Progenitor cell of endocrine pancreas (in vitro differentiated cells): ENCODE data around the gene INSL3. TPM values are rescaled to one million over a fixed set of nuclear protein-coding genes. Genes with fewer than 3 reads are reported as not detected.

ENCODE experiments used
- DNase-seq: peaks from one replicate; pipeline ENCODE4 v3.0.0; 2021; ENCODE audit warnings: low spot score; ENCODE audit not compliant: unreplicated experiment
- H3K27ac Mint-ChIP-seq: 2 replicates; pipeline ENCODE4 v1.8.0; 2021; ENCODE audit warnings: mild to moderate bottlenecking, moderate library complexity, mixed read lengths
- H3K27me3 Mint-ChIP-seq: 2 replicates; pipeline ENCODE4 v1.8.0; 2021; ENCODE audit warnings: mixed read lengths
- H3K36me3 Mint-ChIP-seq: 2 replicates; pipeline ENCODE4 v1.8.0; 2022; ENCODE audit warnings: mixed read lengths; ENCODE audit not compliant: insufficient read depth
- H3K4me1 Mint-ChIP-seq: 2 replicates; pipeline ENCODE4 v1.8.0; 2021; ENCODE audit warnings: low read depth, mixed read lengths
- H3K4me3 Mint-ChIP-seq: 2 replicates; pipeline ENCODE4 v1.8.0; 2021; ENCODE audit warnings: low read depth, mild to moderate bottlenecking, moderate library complexity, mixed read lengths
- H3K9me3 Mint-ChIP-seq: 2 replicates; pipeline ENCODE4 v1.8.0; 2021; ENCODE audit warnings: low read depth, mixed read lengths
- total RNA-seq: library from RNA; stranded (reverse); gene quantifications from 2 replicates; pipeline ENCODE4 v1.2.1, GENCODE V29; 2021
- TF ChIP-seq, protein P1 (sequence below): fragments of 200-600 bp; sonication (generic); IDR thresholded peaks from one replicate; pipeline ENCODE4 v1.5.0; 2021; ENCODE audit warnings: antibody characterized with exemption, mild to moderate bottlenecking; ENCODE audit not compliant: unreplicated experiment

Gene INSL3
- total RNA-seq, 1 donor from 2014 or later = not detected

DNA sequence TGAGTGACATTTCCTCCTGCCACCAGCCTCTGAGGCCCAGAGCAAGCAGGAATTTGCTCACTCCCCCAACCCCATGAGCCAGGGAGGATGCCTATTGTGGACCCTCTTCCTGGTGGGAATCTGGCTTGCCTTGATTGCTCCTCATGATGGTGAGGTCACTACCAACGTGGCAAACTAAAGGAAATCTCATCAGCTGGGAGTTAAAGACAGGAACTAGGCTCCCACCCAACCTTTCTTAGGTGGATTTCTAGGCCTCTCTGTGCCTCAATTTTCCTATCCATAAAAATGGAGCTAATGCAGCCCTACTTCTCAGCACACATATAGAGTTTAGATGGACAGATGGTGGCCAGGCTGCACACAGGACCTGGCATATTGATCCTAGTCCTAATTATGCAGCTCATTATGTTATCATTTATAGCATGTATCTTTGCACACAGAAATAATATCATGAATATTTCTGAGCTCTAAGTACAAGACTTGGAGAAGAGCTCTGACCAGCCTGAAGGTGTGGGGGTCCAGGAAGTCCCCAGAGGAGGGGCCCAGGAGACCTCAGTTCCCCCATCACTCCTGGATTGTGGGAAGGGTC lies 24.4 kb downstream of the INSL3 start:
- H3K4me3 Mint-ChIP-seq = no peak overlapping the region
- H3K36me3 Mint-ChIP-seq = no peaks in the 10 kb centered on the region
- no peak for DNase-seq
- TF ChIP-seq, protein P1, sequence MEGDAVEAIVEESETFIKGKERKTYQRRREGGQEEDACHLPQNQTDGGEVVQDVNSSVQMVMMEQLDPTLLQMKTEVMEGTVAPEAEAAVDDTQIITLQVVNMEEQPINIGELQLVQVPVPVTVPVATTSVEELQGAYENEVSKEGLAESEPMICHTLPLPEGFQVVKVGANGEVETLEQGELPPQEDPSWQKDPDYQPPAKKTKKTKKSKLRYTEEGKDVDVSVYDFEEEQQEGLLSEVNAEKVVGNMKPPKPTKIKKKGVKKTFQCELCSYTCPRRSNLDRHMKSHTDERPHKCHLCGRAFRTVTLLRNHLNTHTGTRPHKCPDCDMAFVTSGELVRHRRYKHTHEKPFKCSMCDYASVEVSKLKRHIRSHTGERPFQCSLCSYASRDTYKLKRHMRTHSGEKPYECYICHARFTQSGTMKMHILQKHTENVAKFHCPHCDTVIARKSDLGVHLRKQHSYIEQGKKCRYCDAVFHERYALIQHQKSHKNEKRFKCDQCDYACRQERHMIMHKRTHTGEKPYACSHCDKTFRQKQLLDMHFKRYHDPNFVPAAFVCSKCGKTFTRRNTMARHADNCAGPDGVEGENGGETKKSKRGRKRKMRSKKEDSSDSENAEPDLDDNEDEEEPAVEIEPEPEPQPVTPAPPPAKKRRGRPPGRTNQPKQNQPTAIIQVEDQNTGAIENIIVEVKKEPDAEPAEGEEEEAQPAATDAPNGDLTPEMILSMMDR = no peak
- no peaks in the 10 kb centered on the region for H3K4me1 Mint-ChIP-seq
- peaks cover 41% of the 10 kb centered on the region for H3K27me3 Mint-ChIP-seq
- no peaks in the 10 kb centered on the region for H3K9me3 Mint-ChIP-seq
- H3K27ac Mint-ChIP-seq = no peak overlapping the region

DNA sequence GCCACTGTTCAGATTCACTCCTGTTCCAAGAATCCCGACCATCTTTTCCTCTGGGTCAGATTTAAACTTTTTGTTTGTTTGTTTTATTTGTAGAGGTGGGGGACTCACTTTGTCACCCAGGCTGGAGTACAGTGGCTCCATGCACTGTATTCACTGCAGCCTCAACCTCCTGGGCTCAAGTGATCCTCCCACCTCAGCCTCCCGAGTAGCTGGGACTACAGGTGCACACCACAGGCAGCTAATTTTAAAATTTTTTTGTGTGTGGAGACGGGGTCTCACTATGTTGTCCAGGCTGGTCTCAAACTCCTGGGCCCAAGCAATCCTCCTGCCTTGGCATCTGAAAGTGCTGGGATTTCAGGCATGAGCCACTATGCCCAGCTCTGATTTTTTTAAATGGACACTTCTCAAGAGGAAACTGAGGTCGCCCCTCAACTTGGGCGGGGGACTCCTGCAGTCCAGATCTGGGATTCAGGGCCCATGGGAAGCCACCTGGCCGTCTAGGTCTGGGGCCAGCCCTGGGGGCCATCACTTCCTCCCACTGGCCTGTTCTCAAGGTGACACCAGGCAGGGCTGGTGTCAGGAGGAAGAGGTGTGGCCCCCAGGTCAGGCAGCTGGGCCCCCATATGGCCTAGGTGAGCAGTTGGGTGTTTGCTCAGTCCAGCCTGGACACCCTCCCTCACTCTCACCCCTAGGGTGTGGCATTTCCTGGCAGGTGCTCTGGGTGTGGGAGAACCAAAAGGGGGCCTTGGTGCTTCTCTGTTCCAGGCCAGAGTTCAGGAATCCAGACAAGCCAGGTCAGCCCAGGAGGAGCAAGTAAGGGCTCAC lies 25.1 kb downstream of the INSL3 start:
- DNase-seq = no peak
- TF ChIP-seq, protein P1 = no peak
- Mint-ChIP-seq H3K36me3 (no peaks in the 10 kb centered on the region), H3K27ac (no peak overlapping the region), H3K9me3 (no peaks in the 10 kb centered on the region), H3K4me3 (no peak overlapping the region), H3K4me1 (no peaks in the 10 kb centered on the region), H3K27me3 (peaks cover 47% of the 10 kb centered on the region)

DNA sequence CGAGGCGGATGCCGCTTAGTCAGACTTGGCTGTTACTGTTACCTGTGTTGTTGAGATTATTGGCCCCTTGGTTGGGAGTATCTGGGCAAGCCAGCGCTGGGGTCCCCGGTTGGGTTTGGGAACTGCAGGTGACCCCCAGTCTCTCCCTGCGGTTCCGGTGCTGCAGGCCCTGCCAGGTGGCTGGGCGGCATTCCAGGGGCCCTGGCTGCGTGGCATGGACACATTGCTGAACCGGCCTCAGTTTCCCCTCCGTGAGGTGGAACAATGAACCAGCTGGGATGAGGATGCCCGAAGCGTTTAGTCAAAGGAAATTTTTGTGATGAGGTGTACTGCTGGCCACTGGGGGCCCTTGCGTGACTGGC lies 25.8 kb downstream of the INSL3 start:
- Mint-ChIP-seq H3K36me3 (no peaks in the 10 kb centered on the region), H3K4me3 (no peak overlapping the region), H3K27ac (no peak overlapping the region), H3K27me3 (peaks cover 47% of the 10 kb centered on the region), H3K9me3 (no peaks in the 10 kb centered on the region), H3K4me1 (no peaks in the 10 kb centered on the region)
- DNase-seq = no peak
- TF ChIP-seq, protein P1 = no peak

DNA sequence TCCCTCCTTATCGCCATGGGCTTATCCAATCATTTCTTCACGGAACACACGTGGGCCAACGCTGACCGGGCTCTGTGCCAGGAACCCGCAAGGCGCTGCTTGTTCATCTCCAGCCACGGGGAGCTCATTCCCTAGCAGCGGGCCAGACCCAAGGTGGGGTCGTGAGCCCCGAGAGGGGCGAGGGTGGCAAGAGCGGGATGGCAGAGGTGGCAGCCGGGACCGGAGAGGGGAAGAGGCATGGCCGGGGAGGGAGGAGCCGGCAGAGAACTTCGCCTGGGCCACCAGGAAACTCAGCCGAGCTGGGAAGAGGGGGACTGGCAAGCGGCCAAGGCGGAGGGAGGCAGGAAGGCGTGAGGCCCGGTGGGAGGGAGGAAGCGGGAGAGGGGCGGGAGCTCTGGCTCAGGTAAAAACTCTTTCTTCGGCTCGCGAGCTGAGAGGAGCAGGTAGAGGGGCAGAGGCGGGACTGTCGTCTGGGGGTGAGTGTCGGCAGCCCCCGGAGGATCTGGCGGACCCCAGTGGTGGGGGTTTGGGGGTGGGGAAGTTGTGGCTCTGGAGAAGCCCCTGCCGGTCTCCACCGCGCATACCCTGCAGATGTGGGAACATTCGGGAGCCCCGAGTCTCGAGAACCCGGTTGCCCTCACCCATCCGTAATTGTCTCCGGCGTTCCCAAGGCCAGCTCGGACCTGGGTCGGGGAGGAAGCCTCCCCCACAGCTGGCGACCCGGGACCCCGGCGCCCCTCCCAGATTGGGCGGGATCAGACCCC lies 26.4 kb downstream of the INSL3 start, which contains the start of gene B3GNT3:
B3GNT3 (plus strand) TSS at position 408 of the 764 bp plus-strand sequence. CDS start 12,670 bp downstream, outside the sequence.
- Mint-ChIP-seq H3K27me3 (peaks cover 47% of the 10 kb centered on the region), H3K4me3 (no peak within 1 kb of the TSS), H3K36me3 (no peaks in the 10 kb centered on the region)

DNA sequence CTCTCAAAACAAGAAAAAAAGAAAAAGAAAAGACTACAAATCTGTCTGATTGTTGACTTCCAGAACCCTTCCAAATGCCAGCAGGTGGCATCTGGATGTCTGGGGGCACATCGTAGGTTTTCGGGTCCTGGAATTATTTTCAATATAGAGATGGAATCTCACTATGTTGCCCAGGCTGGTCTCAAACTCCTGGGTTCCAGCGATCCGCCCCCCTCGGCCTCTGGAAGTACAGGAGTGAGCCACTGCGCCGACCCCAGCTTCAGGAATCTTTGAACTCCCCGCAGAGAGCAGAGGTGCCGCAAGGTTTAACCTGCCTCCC lies 26.9 kb downstream of the INSL3 start:
- Mint-ChIP-seq H3K9me3 (no peaks in the 10 kb centered on the region), H3K4me1 (no peaks in the 10 kb centered on the region), H3K27ac (no peak overlapping the region), H3K36me3 (no peaks in the 10 kb centered on the region), H3K4me3 (no peak overlapping the region), H3K27me3 (peaks cover 47% of the 10 kb centered on the region)
- TF ChIP-seq, protein P1 = no peak
- DNase-seq = no peak

More for the DNA sequence above, 26.4 kb downstream of the INSL3 start, which contains the start of gene B3GNT3:
- H3K4me1 Mint-ChIP-seq = no peaks in the 10 kb centered on the region
- TF ChIP-seq, protein P1 = no peak
- H3K27ac Mint-ChIP-seq = no peak within 1 kb of the TSS
- DNase-seq = no peak
- no peaks in the 10 kb centered on the region for H3K9me3 Mint-ChIP-seq
